ENCODE results near the gene MICALL2. TPM values are rescaled to one million over a fixed set of nuclear protein-coding genes. Genes with fewer than 3 reads are reported as not detected.

The MICALL2 gene
- total RNA-seq, 2 donors from 2014 or later = 68.6 to 83.2 TPM

- intact Hi-C loops (cut with DNase I, micrococcal nuclease) = loop anchor here in 1 of 2 donors (10.0 kb wide), 1 partner anchor 204 kb away; no protein-coding TSS in a partner anchor
- no peak for ATAC-seq
- DNase-seq = no peak
These were observed 30.2 kb downstream of the MICALL2 start for GRCh38 chr7:1428941-1429501.

- no peak for ATAC-seq
- intact Hi-C loops (cut with DNase I, micrococcal nuclease) = loop anchor here in 1 of 2 donors (10.0 kb wide), 1 partner anchor 202 kb away; no protein-coding TSS in a partner anchor
- DNase-seq = no peak
These were observed 32.1 kb downstream of the MICALL2 start for GRCh38 chr7:1427064-1427657.

- ATAC-seq (no peak), DNase-seq (no peak)
- intact Hi-C loops (cut with DNase I, micrococcal nuclease) = loop anchor here in 1 of 2 donors (10.0 kb wide), 1 partner anchor 202 kb away; no protein-coding TSS in a partner anchor
These were observed 32.8 kb downstream of the MICALL2 start for GRCh38 chr7:1426474-1426873.

GRCh38 chr7:1425292-1426136 lies 33.8 kb downstream of the MICALL2 start:
- ATAC-seq (no peak), DNase-seq (no peak)
- intact Hi-C loops (cut with DNase I, micrococcal nuclease) = loop anchor here in 1 of 2 donors (10.0 kb wide), 1 partner anchor 201 kb away; no protein-coding TSS in a partner anchor

GRCh38 chr7:1424041-1424440 lies 35.2 kb downstream of the MICALL2 start:
- intact Hi-C loops (cut with DNase I, micrococcal nuclease) = loop anchor here in 1 of 2 donors (10.0 kb wide), 1 partner anchor 199 kb away; no protein-coding TSS in a partner anchor
- DNase-seq (no peak), ATAC-seq (no peak)

- DNase-seq (no peak), ATAC-seq (no peak)
- intact Hi-C loops (cut with DNase I, micrococcal nuclease) = loop anchor here in 1 of 2 donors (10.0 kb wide), 1 partner anchor 199 kb away; no protein-coding TSS in a partner anchor
These were observed 35.9 kb downstream of the MICALL2 start for GRCh38 chr7:1423264-1423811.

- intact Hi-C loops (cut with DNase I, micrococcal nuclease) = loop anchor here in 1 of 2 donors (10.0 kb wide), 1 partner anchor 198 kb away; no protein-coding TSS in a partner anchor
- ATAC-seq = no peak
- no peak for DNase-seq
These were observed 36.6 kb downstream of the MICALL2 start for GRCh38 chr7:1422512-1423263.

GRCh38 chr7:1421946-1422345 lies 37.3 kb downstream of the MICALL2 start:
- ATAC-seq (no peak), DNase-seq (no peak)
- intact Hi-C loops (cut with DNase I, micrococcal nuclease) = loop anchor here in 1 of 2 donors (10.0 kb wide), 1 partner anchor 197 kb away; no protein-coding TSS in a partner anchor

GRCh38 chr7:1421020-1421790 lies 38.1 kb downstream of the MICALL2 start:
- ATAC-seq (no peak), DNase-seq (no peak)
- intact Hi-C loops (cut with DNase I, micrococcal nuclease) = loop anchor here in 1 of 2 donors (10.0 kb wide), 1 partner anchor 196 kb away; no protein-coding TSS in a partner anchor

GRCh38 chr7:1419688-1420087 lies 39.6 kb downstream of the MICALL2 start:
- DNase-seq (no peak), ATAC-seq (no peak)
- intact Hi-C loops (cut with DNase I, micrococcal nuclease) = loop anchor here (10.0 kb wide), 1 partner anchor 195 kb away; no protein-coding TSS in a partner anchor

GRCh38 chr7:1419310-1419634 lies 40.0 kb downstream of the MICALL2 start:
- intact Hi-C loops (cut with DNase I, micrococcal nuclease) = loop anchor here in 1 of 2 donors (10.0 kb wide), 1 partner anchor 194 kb away; no protein-coding TSS in a partner anchor
- ATAC-seq (no peak), DNase-seq (no peak)

- peak; percentile 22 for ATAC-seq
- DNase-seq = no peak
- intact Hi-C loops (cut with DNase I, micrococcal nuclease) = loop anchor here in 1 of 2 donors (10.0 kb wide), 1 partner anchor 194 kb away; no protein-coding TSS in a partner anchor
These were observed 40.6 kb downstream of the MICALL2 start for GRCh38 chr7:1418505-1419309.

- no peak for DNase-seq
- intact Hi-C loops (cut with DNase I, micrococcal nuclease) = loop anchor here in 1 of 2 donors (10.0 kb wide), 1 partner anchor 191 kb away; no protein-coding TSS in a partner anchor
- ATAC-seq = no peak
These were observed 43.8 kb downstream of the MICALL2 start for GRCh38 chr7:1415389-1415990.

GRCh38 chr7:1413936-1414639 lies 45.2 kb downstream of the MICALL2 start:
- ATAC-seq = no peak
- intact Hi-C loops (cut with DNase I, micrococcal nuclease) = loop anchor here in 1 of 2 donors (10.0 kb wide), 1 partner anchor 189 kb away; no protein-coding TSS in a partner anchor
- DNase-seq = no peak

All from left colon (tissue), 2 donors.